GM12878 (cell line): ENCODE measurements around the gene LRP1B.

ENCODE experiments used
- CHD4 ChIP-seq: fragments of 200-600 bp; sonication (generic); IDR thresholded peaks from 2 replicates; pipeline ENCODE4 v1.6.1; 2016; ENCODE audit warnings: mild to moderate bottlenecking
- CREB1 ChIP-seq: IDR thresholded peaks from 2 replicates; pipeline ENCODE4 v1.6.1; 2012; ENCODE audit warnings: low read depth, mild to moderate bottlenecking, inconsistent platforms
- EZH2 ChIP-seq: IDR thresholded peaks from 2 replicates; pipeline ENCODE4 v1.6.1; 2012; ENCODE audit warnings: low read depth, mild to moderate bottlenecking, control low read depth, inconsistent platforms, low read length, borderline replicate concordance; ENCODE audit not compliant: control insufficient read depth
- MEF2B ChIP-seq: fragments of 450-650 bp; IDR thresholded peaks from 2 replicates; pipeline ENCODE4 v1.6.1; 2018; ENCODE audit warnings: mild to moderate bottlenecking, moderate library complexity; ENCODE audit not compliant: partially characterized antibody, poor library complexity, severe bottlenecking
- POLR2AphosphoS5 ChIP-seq: IDR thresholded peaks from 2 replicates; pipeline ENCODE4 v1.6.1; 2011; ENCODE audit warnings: mild to moderate bottlenecking, low read length, inconsistent platforms
- ZBTB33 ChIP-seq: fragments of 450-650 bp; IDR thresholded peaks from 2 replicates; pipeline ENCODE4 v1.6.1; 2017; ENCODE audit warnings: mild to moderate bottlenecking
- TF ChIP-seq, protein P1 (sequence below): IDR thresholded peaks from 2 replicates; pipeline ENCODE4 v1.6.1; 2011; ENCODE audit warnings: low read depth, mild to moderate bottlenecking, low read length, moderate library complexity, borderline replicate concordance; ENCODE audit errors: extremely low read depth
- TF ChIP-seq, protein P2 (sequence below), 3 experiments: IDR thresholded peaks in 2 of 3; conservative IDR thresholded peaks in 1 of 3; 2 replicates each; pipeline ENCODE4 v1.5.1; 2011; ENCODE audit warnings: low read depth in 3 of 3, low read length in 3 of 3, mild to moderate bottlenecking in 3 of 3, control low read depth in 2 of 3, moderate library complexity in 2 of 3, inconsistent platforms in 1 of 3, mixed read lengths in 1 of 3; ENCODE audit not compliant: control insufficient read depth in 2 of 3, insufficient read depth in 1 of 3; ENCODE audit errors: extremely low read depth in 1 of 3

GRCh38 chr2:140770645-140771044, 1360.2 kb downstream of the LRP1B start:
- TF ChIP-seq MEF2B: no peak
- TF ChIP-seq POLR2AphosphoS5: no peak
- TF ChIP-seq CHD4: no peak
- no peak for TF ChIP-seq CREB1
- TF ChIP-seq, protein P1, sequence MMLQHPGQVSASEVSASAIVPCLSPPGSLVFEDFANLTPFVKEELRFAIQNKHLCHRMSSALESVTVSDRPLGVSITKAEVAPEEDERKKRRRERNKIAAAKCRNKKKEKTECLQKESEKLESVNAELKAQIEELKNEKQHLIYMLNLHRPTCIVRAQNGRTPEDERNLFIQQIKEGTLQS: no peak
- TF ChIP-seq ZBTB33: no peak
- TF ChIP-seq, protein P2, sequence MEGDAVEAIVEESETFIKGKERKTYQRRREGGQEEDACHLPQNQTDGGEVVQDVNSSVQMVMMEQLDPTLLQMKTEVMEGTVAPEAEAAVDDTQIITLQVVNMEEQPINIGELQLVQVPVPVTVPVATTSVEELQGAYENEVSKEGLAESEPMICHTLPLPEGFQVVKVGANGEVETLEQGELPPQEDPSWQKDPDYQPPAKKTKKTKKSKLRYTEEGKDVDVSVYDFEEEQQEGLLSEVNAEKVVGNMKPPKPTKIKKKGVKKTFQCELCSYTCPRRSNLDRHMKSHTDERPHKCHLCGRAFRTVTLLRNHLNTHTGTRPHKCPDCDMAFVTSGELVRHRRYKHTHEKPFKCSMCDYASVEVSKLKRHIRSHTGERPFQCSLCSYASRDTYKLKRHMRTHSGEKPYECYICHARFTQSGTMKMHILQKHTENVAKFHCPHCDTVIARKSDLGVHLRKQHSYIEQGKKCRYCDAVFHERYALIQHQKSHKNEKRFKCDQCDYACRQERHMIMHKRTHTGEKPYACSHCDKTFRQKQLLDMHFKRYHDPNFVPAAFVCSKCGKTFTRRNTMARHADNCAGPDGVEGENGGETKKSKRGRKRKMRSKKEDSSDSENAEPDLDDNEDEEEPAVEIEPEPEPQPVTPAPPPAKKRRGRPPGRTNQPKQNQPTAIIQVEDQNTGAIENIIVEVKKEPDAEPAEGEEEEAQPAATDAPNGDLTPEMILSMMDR (IDR thresholded peaks at IDR 0.05 in 2 of 3, conservative IDR thresholded peaks at IDR 0.05 in 1 of 3; ENCODE audit: control insufficient read depth in 2 of 3, extremely low read depth in 1 of 3, insufficient read depth in 1 of 3, low read depth in 3 of 3, low read length in 3 of 3): no peak
- no peak for TF ChIP-seq EZH2
